NOMO-1 treated with dmso at 0.1 percent for 144 hours (cell line): ENCODE measurements around the gene ADPRM.
"Not testable (repeated sequence)": the region's sequence is repeated elsewhere in the genome, so short reads cannot be mapped to it uniquely, and the experiment has no call there.

Experiments used
- DNase-seq: peaks from one replicate; lab custom pipeline; 2025; ENCODE audit not compliant: unreplicated experiment; lab: John Stamatoyannopoulos, UW

ADPRM gene, protein sequence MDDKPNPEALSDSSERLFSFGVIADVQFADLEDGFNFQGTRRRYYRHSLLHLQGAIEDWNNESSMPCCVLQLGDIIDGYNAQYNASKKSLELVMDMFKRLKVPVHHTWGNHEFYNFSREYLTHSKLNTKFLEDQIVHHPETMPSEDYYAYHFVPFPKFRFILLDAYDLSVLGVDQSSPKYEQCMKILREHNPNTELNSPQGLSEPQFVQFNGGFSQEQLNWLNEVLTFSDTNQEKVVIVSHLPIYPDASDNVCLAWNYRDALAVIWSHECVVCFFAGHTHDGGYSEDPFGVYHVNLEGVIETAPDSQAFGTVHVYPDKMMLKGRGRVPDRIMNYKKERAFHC

DNA sequence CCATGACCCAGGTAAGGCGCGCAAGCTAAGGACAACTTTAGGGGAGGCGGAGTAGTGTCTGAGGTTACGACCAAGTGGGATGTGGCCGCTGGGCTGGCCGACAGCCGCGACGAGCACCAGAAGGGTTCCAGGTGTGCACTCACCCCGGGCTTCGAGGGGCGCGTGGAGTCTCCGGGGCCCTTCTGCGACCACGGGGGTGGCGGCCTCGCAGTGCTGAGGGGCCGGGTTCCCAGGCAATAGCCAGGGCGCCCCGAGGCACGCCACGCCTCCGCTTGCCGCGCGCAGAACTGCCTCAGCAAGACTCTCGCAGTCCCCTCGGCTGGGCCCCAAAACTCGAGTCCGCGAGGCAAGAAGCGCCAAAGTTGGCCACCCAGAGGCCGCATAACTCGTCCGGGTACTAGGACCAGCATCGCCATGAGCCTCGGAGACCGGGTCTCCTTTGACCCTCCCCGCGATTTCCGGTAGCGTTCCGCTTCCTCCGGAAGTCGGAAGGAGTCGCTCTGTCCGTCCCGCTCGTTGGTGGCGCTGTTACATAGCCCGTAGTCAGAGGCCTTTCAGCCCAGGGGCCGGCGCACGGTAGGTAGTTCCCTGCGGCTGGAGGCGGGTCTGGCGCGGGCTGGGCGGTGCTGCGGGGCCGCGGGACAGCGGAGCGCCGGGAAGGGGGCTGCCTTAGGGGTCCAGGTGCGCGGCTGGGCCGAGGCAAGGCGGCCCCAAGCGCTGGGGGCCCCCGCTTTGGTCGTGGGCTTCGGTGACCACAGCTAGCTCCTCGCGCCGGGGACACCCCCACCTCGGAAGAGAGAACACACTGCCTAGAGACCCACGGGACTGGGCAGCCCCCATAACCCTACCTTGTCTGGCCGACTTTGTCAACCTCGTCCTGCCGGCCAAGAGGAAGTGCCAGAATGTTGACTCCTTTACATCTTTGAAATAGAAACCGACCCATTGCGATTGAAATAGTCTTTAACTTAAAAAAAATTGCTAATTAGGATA is at the start of gene ADPRM, which contains the start of gene SCO1:
Gene ADPRM, plus strand, starts transcription at position 503 of the 990 bp plus-strand sequence. CDS start 7,333 bp downstream, outside the sequence.
Gene SCO1, minus strand, starts transcription at position 442 of the 990 bp plus-strand sequence. Its CDS starts 26 bp downstream, at position 416.
- DNase-seq = peak; percentile 90

DNA sequence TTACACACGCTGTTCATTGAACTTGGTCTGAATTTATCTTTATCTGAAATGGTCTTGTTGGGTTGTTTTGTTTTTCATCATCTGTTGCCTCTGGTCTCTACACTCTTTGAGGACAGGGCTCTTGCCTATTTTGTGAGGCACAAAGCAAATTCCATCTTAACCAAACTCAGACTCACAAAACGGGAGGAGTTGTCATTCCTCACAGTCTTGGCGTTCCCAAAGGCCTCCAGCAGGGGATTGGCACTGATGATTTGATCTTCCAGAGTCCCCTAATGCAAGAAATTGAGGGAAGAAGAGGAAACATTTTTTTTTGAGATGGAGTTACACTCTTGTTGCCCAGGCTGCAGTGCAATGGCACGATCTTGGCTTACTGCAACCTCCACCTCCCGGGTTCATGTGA is 49.0 kb upstream of the ADPRM start:
- no peak for DNase-seq

DNA sequence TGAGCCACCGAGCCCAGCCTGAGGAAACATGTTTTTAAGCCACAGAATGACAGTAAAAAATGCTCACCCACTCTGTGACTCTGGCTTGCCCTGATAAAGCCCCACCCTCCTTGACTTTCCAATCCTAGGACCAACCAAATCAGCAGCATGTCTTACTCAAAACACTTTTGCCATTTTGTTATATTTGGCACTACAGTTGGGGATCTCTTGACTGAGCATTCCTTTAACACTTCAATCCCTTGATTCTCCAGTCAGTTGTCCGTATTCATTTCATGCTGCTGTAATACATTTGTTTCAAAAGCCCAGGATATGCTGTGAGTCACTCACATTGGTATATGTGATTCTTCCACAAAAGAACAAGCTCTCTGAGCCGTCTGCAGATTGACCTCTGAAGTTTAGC is 48.4 kb upstream of the ADPRM start:
- no peak for DNase-seq

DNA sequence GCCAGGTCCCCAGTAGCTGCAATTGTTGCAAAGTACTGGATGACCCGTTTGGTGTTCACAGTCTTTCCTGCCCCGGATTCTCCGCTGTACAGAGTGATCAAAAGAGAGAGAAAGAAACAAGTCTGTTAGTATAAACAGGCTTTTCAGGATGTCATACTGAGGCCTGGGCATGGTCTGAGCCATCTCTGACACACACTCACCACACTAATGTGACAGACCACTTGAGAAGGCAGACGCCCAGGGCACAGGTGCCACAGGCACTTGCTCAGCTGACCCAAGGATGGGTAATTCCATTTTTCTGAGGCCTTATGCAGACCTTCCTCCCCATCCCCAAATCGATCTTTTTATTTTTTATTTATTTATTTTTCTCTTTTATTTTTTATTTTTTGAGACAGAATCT is 47.8 kb upstream of the ADPRM start:
- DNase-seq = no peak

DNA sequence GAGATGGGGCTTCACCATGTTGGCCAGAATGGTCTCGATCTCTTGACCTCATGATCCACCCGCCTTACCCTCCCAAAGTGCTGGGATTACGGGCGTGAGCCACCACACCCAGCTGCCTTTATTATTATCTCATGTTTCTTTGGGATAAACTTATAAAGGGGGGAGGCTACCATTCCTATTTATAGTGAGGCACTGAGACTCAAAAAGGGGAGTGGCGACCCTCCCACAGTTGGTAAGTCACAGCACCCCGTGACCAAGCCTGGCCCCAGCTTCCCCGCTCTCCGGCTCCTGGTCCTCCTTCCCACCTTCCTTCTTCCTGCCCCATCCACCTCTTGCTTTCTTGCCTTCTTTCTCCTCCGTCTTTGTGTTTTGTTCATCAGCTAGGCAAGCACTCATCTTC is 45.5 kb upstream of the ADPRM start:
- DNase-seq = no peak

DNA sequence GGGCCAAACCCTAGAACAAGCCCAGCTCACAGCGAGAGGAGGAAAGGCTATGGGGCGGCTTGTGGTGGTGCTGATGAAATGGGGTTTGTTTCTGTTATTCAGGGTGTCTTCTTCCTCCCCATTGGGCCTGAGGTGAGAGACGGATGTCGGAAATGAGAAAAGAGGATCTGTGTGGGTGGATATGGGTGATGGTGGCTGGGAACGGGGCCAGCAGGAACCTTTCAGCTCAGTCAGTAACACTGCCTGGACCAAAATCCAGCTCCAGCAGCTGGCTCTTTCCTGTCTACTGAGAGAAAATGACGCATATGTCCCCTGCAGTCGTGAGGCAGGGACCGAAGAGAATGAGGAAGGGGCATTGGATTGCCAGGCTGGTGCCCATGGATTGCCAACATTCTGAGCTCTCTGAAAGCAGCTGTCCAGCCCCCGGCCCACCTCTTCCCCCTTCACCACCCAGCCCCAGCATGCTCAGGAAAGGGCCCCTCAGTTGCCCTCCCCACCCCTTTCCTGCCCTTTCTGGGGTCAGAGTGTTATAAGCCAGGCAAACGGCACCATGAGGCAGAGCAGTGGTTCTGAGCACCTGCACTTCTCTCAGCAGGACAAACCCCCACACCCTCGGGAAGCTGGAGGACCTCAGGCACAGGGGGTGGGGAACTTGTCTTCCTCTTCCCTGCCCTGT is 44.3 kb upstream of the ADPRM start:
- no peak for DNase-seq

DNA sequence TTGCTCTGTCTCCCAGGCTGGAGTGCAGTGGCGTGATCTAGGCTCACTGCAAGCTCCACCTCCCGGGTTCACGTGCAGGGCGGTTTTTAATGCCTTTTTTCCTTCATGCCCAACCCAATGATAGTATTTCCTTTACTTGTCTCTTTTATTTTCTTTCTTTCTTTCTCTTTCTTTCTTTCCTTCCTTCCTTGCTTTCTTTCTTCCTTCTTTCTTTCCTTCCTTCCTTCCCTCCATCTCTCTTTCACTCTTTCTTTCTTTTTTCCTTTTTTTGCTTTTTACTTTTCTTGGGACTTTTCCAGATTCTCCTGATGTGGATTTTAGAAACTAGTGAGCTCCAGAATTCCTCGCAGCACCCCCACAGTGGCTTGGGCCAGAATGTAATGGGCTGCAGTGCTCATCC is 43.4 kb upstream of the ADPRM start:
- no peak for DNase-seq

DNA sequence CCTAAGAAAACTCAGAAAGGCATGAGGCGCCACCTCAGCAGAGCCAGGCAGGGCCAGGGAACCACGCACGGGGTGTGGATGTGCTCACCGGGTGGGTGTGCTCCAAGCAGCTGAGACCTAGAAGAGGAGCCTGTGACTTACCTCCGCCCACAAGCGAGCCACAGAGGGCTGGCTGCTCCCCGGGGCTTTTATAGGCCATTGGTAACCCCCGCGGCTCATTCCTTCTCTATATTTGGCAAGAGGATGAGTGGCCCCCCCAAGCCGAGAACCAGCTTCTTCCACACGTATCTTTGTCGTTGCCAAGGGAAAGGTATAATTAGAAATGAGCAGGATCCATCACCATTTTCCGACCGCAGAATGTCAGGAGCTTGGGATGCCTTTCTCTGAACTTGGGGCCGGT is 40.2 kb upstream of the ADPRM start, which contains the start of gene MYH3:
Gene MYH3, minus strand, starts transcription at position 162 of the 400 bp plus-strand sequence. CDS start 2,245 bp downstream, outside the sequence.
- no peak for DNase-seq

DNA sequence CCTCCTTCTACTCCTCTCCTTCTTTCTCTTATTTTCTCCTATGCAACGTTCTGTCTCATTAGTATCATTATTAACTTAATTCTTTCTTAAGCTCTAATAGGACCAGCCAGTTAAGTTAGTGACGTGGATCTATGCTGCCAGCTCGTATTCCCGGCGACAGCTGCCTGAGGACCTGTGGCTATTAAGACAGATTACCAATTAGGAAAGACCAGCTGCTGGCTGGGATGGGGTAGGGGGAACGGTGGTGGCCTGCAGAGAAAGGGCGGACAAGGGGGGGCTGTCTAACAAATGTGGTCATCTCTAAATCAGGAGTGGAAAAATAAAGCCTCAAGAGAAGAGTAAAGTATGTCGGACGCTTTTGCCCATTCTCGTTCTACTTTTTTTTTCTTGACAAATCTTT is 39.5 kb upstream of the ADPRM start:
- DNase-seq = no peak

DNA sequence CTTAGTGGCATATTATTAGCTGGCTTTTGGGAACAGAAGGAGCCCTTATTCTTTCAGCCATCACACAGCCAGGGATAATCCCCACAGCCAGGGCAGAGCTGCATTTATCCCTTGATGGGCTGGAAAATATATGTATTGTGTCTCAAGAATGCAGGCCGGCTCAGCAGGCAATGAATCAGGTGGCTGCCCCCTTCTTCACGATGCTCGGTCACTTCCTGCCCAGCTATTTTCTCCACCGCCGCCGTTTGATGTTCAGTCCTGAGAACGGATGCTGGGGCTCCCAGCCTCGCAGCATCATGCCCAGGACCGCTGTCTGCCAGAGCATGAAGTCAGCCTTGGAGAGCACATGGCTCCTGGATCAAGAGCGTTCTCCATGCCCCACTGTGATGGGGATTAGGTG is 36.0 kb upstream of the ADPRM start:
- DNase-seq = no peak

DNA sequence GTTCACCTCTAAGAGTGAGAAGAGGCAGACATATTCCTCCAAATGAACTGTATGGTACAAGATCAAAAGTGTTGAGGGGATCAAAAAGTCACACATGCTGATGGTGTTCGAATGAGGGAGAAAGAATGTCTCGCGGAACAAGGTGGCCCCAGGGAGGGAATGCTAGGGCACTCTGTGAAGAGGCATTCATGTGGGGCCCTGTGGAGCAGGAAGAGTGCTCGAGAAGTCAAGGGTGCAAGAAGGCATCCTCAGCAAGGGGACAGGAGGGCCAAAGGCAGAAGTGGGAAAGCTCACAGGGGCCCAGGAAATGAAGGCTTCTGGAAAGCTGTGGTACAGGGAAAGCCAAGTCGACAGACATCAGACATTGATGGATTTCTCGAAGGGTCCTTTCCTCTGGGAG is 34.2 kb upstream of the ADPRM start:
- DNase-seq = no peak

DNA sequence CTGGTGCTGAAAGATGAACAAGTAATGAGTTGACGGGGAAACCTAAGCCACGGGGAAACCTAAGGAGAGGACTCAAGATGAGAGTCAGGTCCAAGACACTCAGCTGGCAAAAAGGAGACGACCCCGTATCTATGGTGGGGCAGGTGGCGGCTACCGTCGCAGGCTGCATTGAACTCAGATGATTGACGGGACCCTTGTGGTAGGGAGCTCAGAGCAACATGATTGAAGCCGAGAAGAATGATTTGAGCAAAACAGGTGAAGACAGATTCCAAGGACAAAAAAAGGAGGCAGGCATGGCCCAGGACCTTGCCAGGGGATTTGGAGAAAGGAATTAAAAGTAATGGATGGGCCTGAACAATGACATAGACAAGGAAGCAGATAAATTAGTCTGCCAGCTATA is 32.8 kb upstream of the ADPRM start:
- no peak for DNase-seq

DNA sequence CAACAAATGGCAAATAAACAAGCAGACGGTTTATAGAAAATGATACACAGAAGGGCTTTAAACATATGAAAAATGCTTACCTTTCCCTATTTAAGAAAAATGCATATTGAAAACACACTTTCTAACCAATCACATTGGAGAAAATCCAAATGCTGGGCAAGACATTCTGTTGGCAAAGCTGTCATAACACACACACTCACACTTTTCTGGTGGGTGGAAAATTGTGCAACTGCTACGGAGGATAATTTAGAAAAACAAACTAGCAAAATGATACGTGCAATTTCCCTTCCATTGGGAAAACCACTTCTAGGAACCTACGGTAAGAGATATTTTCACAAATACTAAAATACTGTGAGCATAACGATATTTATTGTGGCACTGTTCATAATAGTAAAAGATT is 30.5 kb upstream of the ADPRM start:
- no peak for DNase-seq

DNA sequence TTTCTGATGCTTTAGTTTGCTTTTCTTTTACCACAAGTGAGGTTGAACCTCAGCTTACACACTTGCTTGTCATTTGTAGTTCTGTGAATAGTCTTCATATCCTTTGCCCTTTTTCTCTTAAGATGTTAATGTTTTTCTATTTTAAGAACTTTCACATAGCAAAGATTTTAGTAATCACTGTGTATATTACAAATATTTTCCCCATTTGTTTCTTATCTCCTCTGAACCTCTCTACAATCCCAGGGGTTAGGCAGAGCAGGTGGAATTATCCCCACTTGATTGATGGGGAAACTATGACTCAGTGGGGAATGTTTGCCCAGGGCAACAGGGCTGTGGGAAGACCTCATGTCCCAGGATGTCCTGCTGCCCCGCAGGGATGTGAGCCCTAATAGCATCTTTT is 28.6 kb upstream of the ADPRM start:
- no peak for DNase-seq

DNA sequence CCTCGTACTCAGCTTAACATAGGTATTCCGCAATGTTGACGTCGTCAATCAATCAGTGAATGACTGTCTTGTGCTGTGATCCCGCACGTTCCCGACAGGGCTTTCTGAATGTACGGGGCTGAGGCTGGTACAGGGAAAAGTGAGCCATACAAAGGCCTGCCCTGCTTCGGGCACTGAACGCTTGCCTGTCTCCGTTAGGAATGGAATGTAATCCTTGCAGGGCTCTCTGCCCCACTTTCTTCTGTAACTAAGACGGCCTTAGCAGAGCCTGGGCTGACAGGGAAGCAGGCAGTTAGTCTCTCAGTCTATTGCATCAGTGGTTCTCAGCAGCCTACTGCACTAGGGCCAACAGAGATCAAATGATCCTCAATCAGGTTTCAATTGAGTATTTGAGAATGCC is 24.1 kb upstream of the ADPRM start:
- DNase-seq = no peak

DNA sequence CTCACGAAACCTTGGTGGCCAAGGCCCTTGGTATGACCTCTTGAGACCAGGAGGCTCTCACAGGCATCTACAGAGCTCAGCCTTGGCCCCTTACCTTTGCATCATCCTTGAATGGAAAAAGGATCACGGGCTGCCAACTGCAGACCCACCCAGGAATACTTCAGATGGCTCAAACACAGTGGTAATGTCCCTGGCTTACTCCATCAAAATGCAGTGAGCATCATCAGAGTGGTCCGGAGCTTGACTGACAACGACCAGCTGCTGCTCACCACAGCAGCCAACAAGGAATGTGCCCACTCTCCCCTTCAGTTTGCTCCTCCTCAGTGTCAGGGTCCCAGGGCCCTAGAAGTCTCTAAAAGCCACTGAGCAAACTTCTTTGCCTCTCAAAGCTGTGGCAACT is 22.7 kb upstream of the ADPRM start:
- no peak for DNase-seq

DNA sequence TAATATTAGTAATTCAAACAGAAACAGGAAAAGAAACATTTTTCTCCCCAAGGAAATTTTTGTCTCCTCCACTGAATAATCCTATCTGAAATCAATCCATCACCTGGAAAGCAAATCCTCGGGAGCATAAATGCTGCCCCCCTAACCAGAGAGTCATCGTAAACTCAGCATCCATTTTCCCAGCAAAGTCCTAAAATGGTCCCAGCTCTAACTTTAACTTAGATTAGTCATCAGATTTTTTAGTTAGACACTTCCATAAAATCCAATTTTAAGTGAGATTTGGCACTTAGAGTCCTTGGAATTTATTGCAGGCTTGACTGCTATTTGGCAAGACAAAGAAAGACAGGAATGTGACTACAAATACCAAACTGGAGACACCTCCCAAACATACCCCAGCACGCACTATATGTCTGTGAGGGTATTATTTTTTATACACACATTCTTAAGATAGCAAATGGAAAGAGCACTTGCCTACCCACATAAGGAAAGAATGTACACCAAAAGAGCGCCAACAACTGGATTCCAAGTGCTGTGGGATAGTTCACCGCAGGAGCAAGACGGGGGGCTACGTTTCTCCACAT is 15.4 kb upstream of the ADPRM start:
- no peak for DNase-seq

DNA sequence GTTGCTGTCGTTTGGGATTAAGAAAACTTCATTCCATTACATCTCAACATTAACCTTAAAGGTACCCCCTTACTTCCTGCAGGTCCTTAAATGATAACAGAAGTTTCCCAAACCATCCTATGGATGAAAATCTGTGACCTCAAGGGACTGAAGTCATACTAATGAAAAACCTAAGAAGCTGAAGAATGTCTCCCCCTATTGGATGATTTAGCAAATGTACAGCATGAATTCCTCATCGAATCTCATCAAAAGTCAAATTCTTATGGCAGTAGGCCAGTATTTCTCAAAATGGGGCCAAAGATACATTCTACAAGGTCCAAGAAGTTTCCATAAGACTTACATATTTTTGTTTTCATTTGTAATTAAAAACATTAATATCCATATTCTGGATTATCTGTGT is 13.5 kb upstream of the ADPRM start:
- DNase-seq = no peak

DNA sequence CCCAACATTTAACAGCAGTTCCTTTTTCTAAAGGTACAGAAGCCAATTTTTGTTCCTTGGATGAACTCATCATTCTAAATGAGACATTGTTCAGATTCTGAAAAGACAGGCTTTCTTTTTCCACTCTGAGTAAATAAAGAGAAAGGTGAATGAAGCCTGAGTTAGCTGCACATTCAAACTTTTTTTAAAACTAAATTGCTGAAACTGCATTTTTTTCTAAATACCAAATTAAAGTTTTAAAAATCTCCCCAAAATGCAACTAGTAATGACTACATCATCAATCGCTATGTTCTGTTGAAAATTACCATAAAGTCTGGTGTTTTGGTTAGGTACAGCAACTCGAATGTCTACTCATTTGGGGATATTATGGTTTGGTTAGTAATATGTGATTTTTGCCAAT is 9.9 kb upstream of the ADPRM start:
- DNase-seq = no peak

DNA sequence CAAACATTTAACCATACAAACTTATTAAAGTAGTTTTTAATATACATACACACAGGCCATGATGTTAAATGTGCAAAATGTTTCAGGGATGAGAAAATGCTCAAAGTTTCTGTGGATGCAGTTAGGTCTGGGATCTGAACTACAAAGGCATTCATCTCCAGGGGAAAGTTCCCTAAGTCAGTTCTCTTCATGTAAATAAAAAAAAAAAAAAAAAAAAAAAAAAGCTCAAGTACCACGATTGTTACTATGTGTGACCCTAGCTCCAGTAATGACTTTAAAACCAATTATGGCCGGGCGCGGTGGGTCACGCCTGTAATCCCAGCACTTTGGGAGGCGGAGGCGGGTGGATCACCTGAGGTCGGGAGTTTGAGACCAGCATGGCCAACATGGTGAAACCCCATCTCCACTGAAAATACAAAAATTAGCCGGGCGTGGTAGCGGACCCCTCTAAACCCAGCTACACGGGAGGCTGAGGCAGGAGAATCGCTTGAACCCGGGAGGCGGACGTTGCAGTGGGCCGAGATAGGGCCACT is 1.5 kb upstream of the ADPRM start:
- not testable (repeated sequence) for DNase-seq
